Liver (tissue), 9 donors: ENCODE data around the gene GABRB1. TPM values are rescaled to one million over a fixed set of nuclear protein-coding genes. Genes with fewer than 3 reads are reported as not detected.

Experiments
- DNase-seq: peaks from one replicate; pipeline ENCODE4 v3.0.0-alpha.2; 2017; ENCODE audit warnings: low spot score
- H3K27ac ChIP-seq, 2 donors: one replicate each; pipeline ENCODE4 v1.7.0; 2013; ENCODE audit warnings: inconsistent platforms in 2 of 2, low read length in 2 of 2, control low read depth in 1 of 2, low read depth in 1 of 2, mild to moderate bottlenecking in 1 of 2
- H3K27me3 ChIP-seq, 4 donors: one replicate each; pipeline versions ENCODE4 v1.6.1 to v1.7.0; 2013; ENCODE audit warnings: low read length in 3 of 4, inconsistent platforms in 1 of 4, mild to moderate bottlenecking in 1 of 4, moderate library complexity in 1 of 4; ENCODE audit not compliant: control insufficient read depth in 4 of 4, insufficient read depth in 4 of 4
- H3K36me3 ChIP-seq, 4 donors: one replicate each; pipeline versions ENCODE4 v1.6.1 to v1.7.0; 2013; ENCODE audit warnings: low read length in 3 of 4, mild to moderate bottlenecking in 3 of 4, low read depth in 1 of 4, moderate library complexity in 1 of 4; ENCODE audit not compliant: control insufficient read depth in 4 of 4, insufficient read depth in 3 of 4
- H3K4me1 ChIP-seq, 4 donors: one replicate each; pipeline versions ENCODE4 v1.6.1 to v1.7.0; 2013; ENCODE audit warnings: low read length in 3 of 4, mild to moderate bottlenecking in 3 of 4, moderate library complexity in 1 of 4; ENCODE audit not compliant: control insufficient read depth in 4 of 4, insufficient read depth in 4 of 4
- H3K4me3 ChIP-seq, 3 donors: one replicate each; pipeline versions ENCODE4 v1.6.1 to v1.7.0; 2013; ENCODE audit warnings: low read length in 3 of 3, control low read depth in 1 of 3, low read depth in 1 of 3, mild to moderate bottlenecking in 1 of 3
- H3K9ac ChIP-seq, 2 donors: one replicate each; pipeline ENCODE4 v1.7.0; 2013; ENCODE audit warnings: low read length in 2 of 2, mild to moderate bottlenecking in 2 of 2, moderate library complexity in 2 of 2, control low read depth in 1 of 2, low read depth in 1 of 2
- H3K9me3 ChIP-seq, 4 donors: one replicate each; pipeline versions ENCODE4 v1.6.1 to v1.7.0; 2013; ENCODE audit warnings: low read length in 3 of 4; ENCODE audit not compliant: control insufficient read depth in 4 of 4
- ATF3 ChIP-seq: IDR thresholded peaks from 2 replicates; pipeline ENCODE4 v1.6.1; 2016; ENCODE audit warnings: antibody characterized with exemption
- EGR1 ChIP-seq, 2 donors: IDR thresholded peaks; 2 replicates each; pipeline ENCODE4 v1.6.1; 2016 to 2018; ENCODE audit warnings: antibody characterized with exemption in 2 of 2, low read depth in 2 of 2
- FOXA2 ChIP-seq: IDR thresholded peaks from 2 replicates; pipeline ENCODE4 v1.6.1; 2016; ENCODE audit warnings: antibody characterized with exemption
- GABPA ChIP-seq, 2 donors: IDR thresholded peaks in 1 of 2; conservative IDR thresholded peaks in 1 of 2; 2 replicates each; pipeline ENCODE4 v1.6.1; 2016; ENCODE audit warnings: antibody characterized with exemption in 2 of 2, mild to moderate bottlenecking in 1 of 2, moderate library complexity in 1 of 2
- HNF4A ChIP-seq, 2 donors: conservative IDR thresholded peaks; 2 replicates each; pipeline ENCODE4 v1.6.1; 2016; ENCODE audit warnings: antibody characterized with exemption in 2 of 2, mild to moderate bottlenecking in 2 of 2
- HNF4G ChIP-seq: IDR thresholded peaks from 2 replicates; pipeline ENCODE4 v1.6.1; 2016; ENCODE audit warnings: antibody characterized with exemption
- JUND ChIP-seq, 2 donors: IDR thresholded peaks; 2 replicates each; pipeline ENCODE4 v1.6.1; 2016; ENCODE audit warnings: antibody characterized with exemption in 2 of 2
- NR2F2 ChIP-seq: IDR thresholded peaks from 2 replicates; pipeline ENCODE4 v1.6.1; 2016; ENCODE audit warnings: antibody characterized with exemption
- RAD21 ChIP-seq, 2 donors: IDR thresholded peaks; 2 replicates each; pipeline ENCODE4 v1.6.1; 2016; ENCODE audit warnings: antibody characterized with exemption in 2 of 2, mild to moderate bottlenecking in 2 of 2
- RXRA ChIP-seq, 2 donors: IDR thresholded peaks; 2 replicates each; pipeline ENCODE4 v1.6.1; 2017 to 2018; ENCODE audit warnings: antibody characterized with exemption in 2 of 2, mild to moderate bottlenecking in 1 of 2
- SP1 ChIP-seq: IDR thresholded peaks from 2 replicates; pipeline ENCODE4 v1.6.1; 2018; ENCODE audit warnings: antibody characterized with exemption, mild to moderate bottlenecking
- TAF1 ChIP-seq: conservative IDR thresholded peaks from 2 replicates; pipeline ENCODE4 v1.6.1; 2016; ENCODE audit warnings: antibody characterized with exemption, mild to moderate bottlenecking
- YY1 ChIP-seq: IDR thresholded peaks from 2 replicates; pipeline ENCODE4 v1.6.1; 2016; ENCODE audit warnings: antibody characterized with exemption, mild to moderate bottlenecking
- ZBTB33 ChIP-seq: IDR thresholded peaks from 2 replicates; pipeline ENCODE4 v1.6.1; 2016; ENCODE audit warnings: antibody characterized with exemption
- WGBS: extraction: QIAGEN DNeasy Blood & Tissue Kit; methylation state at CpG from one replicate; pipeline ENCODE4 v1.1.7; 2013; 5-methylcytosine and 5-hydroxymethylcytosine counted together
- polyA plus RNA-seq, 2 donors: library from polyadenylated mRNA; stranded (reverse) in 1 of 2; unstranded in 1 of 2; fragments of 200-250 nt in 1 of 2; fragments of >200 nt in 1 of 2; fragmentation: Nextera tagmentation in 1 of 2; extraction: Ambion mirVana in 1 of 2; gene quantifications; one replicate each; pipeline versions ENCODE4 v1.2.1 to v1.2.3, GENCODE V29; 2013 to 2015
- total RNA-seq, 2 donors: library from RNA; depleted of rRNA; stranded (reverse); fragments of >200 nt; gene quantifications; one replicate each; pipeline ENCODE4 v1.2.3, GENCODE V29; 2014
- TF ChIP-seq, protein P1 (sequence below): IDR thresholded peaks from 2 replicates; pipeline ENCODE4 v1.6.1; 2016; ENCODE audit warnings: antibody characterized with exemption
- TF ChIP-seq, protein P2 (sequence below): IDR thresholded peaks from 2 replicates; pipeline ENCODE4 v1.6.1; 2016; ENCODE audit warnings: antibody characterized with exemption, mild to moderate bottlenecking
- TF ChIP-seq, protein P3 (sequence below): fragments of 150-350 bp; IDR thresholded peaks from 2 replicates; pipeline ENCODE4 v1.5.1; 2017; ENCODE audit warnings: improper control_type of control experiment, low read depth, low read length; ENCODE audit not compliant: missing input control
- donor health status: healthy.
- donor health status: healthy.
- donor health status: healthy.
- donor health status: healthy.
- donor health status: healthy.

GABRB1 gene
- total and polyA plus RNA-seq, 4 donors, result 0.17 to 1.3 TPM; not detected in 2

GRCh38 chr4:47215759-47216158 lies 184.4 kb downstream of the GABRB1 start:
- no peaks in the 10 kb centered on the region for H3K9me3 ChIP-seq
- no peak overlapping the region for H3K9ac ChIP-seq
- H3K27me3 ChIP-seq, result no peaks in the 10 kb centered on the region
- no peak overlapping the region for H3K27ac ChIP-seq
- TF ChIP-seq NR2F2 (no peak), HNF4A (conservative IDR thresholded peaks at IDR 0.05) (no peak), ATF3 (no peak), GABPA (IDR thresholded peaks at IDR 0.05 in 1 of 2, conservative IDR thresholded peaks at IDR 0.05 in 1 of 2) (no peak), EGR1 (IDR thresholded peaks at IDR 0.05; ENCODE audit: low read depth in 2 of 2) (no peak), HNF4G (no peak)
- TF ChIP-seq, protein P1, sequence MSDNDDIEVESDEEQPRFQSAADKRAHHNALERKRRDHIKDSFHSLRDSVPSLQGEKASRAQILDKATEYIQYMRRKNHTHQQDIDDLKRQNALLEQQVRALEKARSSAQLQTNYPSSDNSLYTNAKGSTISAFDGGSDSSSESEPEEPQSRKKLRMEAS, result no peak
- no peaks in the 10 kb centered on the region for H3K4me1 ChIP-seq
- no peak overlapping the region for H3K4me3 ChIP-seq
- peaks cover 0 to 2% (median 0%) of the 10 kb centered on the region in 4 donors for H3K36me3 ChIP-seq
- 20% methylated on average over 1 of the region's 1 CpG for WGBS
- no peak for DNase-seq

DNA sequence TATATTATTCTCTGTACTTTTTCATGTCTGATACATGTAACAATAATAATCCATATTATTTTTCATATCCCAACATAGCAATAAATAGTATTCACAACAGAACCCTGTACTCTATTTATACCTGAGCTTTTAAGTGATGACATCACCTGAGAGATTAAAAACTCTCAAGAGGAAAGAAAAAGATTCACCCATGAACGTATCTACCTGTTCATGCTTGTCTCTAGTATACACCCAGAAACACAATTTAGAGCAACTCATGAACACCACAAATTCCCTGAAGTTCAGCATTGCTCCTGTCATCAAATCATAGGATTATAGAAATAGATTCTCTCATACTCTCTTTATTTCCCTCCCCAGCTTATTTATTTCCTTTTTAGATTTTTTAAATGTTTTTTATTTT lies 185.9 kb downstream of the GABRB1 start:
- TF ChIP-seq, protein P1, result no peak
- TF ChIP-seq HNF4G (no peak), GABPA (IDR thresholded peaks at IDR 0.05 in 1 of 2, conservative IDR thresholded peaks at IDR 0.05 in 1 of 2) (no peak), FOXA2 (no peak), RXRA (IDR thresholded peaks at IDR 0.05) (no peak), SP1 (no peak), RAD21 (IDR thresholded peaks at IDR 0.05) (no peak), YY1 (no peak), EGR1 (IDR thresholded peaks at IDR 0.05; ENCODE audit: low read depth in 2 of 2) (no peak), NR2F2 (no peak), JUND (IDR thresholded peaks at IDR 0.05) (no peak), HNF4A (conservative IDR thresholded peaks at IDR 0.05) (no peak), ZBTB33 (no peak), TAF1 (no peak)
- TF ChIP-seq, protein P2, sequence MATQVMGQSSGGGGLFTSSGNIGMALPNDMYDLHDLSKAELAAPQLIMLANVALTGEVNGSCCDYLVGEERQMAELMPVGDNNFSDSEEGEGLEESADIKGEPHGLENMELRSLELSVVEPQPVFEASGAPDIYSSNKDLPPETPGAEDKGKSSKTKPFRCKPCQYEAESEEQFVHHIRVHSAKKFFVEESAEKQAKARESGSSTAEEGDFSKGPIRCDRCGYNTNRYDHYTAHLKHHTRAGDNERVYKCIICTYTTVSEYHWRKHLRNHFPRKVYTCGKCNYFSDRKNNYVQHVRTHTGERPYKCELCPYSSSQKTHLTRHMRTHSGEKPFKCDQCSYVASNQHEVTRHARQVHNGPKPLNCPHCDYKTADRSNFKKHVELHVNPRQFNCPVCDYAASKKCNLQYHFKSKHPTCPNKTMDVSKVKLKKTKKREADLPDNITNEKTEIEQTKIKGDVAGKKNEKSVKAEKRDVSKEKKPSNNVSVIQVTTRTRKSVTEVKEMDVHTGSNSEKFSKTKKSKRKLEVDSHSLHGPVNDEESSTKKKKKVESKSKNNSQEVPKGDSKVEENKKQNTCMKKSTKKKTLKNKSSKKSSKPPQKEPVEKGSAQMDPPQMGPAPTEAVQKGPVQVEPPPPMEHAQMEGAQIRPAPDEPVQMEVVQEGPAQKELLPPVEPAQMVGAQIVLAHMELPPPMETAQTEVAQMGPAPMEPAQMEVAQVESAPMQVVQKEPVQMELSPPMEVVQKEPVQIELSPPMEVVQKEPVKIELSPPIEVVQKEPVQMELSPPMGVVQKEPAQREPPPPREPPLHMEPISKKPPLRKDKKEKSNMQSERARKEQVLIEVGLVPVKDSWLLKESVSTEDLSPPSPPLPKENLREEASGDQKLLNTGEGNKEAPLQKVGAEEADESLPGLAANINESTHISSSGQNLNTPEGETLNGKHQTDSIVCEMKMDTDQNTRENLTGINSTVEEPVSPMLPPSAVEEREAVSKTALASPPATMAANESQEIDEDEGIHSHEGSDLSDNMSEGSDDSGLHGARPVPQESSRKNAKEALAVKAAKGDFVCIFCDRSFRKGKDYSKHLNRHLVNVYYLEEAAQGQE, result no peak
- TF ChIP-seq, protein P3, sequence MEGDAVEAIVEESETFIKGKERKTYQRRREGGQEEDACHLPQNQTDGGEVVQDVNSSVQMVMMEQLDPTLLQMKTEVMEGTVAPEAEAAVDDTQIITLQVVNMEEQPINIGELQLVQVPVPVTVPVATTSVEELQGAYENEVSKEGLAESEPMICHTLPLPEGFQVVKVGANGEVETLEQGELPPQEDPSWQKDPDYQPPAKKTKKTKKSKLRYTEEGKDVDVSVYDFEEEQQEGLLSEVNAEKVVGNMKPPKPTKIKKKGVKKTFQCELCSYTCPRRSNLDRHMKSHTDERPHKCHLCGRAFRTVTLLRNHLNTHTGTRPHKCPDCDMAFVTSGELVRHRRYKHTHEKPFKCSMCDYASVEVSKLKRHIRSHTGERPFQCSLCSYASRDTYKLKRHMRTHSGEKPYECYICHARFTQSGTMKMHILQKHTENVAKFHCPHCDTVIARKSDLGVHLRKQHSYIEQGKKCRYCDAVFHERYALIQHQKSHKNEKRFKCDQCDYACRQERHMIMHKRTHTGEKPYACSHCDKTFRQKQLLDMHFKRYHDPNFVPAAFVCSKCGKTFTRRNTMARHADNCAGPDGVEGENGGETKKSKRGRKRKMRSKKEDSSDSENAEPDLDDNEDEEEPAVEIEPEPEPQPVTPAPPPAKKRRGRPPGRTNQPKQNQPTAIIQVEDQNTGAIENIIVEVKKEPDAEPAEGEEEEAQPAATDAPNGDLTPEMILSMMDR, result no peak
- no peak for DNase-seq
- Histone ChIP-seq H3K4me3 (no peak overlapping the region), H3K27ac (no peak overlapping the region), H3K27me3 (no peaks in the 10 kb centered on the region), H3K36me3 (peaks cover 0 to 2% (median 0%) of the 10 kb centered on the region in 4 donors), H3K9ac (no peak overlapping the region), H3K9me3 (no peaks in the 10 kb centered on the region), H3K4me1 (no peaks in the 10 kb centered on the region)
- 61% methylated on average over 1 of the region's 1 CpG for WGBS
